Loucy (cell line): ENCODE measurements around the gene ARHGAP4.
A peak's percentile ranks its signal among the peaks of the same experiment; 100 is the strongest.

Source experiments
- EZH2phosphoT487 ChIP-seq: fragments of 200-600 bp; IDR thresholded peaks from 2 replicates; pipeline ENCODE4 v1.6.1; 2018; ENCODE audit warnings: antibody characterized with exemption, mild to moderate bottlenecking, moderate library complexity, borderline replicate concordance
- TF ChIP-seq, protein P1 (sequence below): fragments of 200-600 bp; sonication (generic); conservative IDR thresholded peaks from 2 replicates; pipeline ENCODE4 v1.5.1; 2014; ENCODE audit warnings: mild to moderate bottlenecking, antibody characterized with exemption, low read length

DNA sequence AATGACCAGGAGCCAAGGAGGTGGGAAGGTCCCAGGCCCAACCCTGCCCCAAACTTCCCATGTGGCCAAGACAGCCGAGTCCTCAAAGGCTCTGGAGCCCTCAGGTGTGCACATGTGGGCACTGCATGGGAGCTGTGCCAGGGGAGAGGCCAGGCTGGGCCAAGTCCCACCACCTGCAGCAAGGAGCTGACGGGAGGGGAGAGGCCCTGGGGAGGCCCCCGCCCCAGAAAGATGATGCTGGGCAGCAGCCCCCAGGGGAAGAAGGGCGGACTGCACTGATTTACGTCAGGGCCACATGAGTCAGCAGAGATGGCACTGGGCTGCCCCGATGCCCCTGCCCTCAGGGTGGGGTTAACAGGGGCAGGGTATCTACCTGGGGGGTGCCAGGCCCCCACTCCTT lies 41.5 kb downstream of the ARHGAP4 start:
- TF ChIP-seq, protein P1, sequence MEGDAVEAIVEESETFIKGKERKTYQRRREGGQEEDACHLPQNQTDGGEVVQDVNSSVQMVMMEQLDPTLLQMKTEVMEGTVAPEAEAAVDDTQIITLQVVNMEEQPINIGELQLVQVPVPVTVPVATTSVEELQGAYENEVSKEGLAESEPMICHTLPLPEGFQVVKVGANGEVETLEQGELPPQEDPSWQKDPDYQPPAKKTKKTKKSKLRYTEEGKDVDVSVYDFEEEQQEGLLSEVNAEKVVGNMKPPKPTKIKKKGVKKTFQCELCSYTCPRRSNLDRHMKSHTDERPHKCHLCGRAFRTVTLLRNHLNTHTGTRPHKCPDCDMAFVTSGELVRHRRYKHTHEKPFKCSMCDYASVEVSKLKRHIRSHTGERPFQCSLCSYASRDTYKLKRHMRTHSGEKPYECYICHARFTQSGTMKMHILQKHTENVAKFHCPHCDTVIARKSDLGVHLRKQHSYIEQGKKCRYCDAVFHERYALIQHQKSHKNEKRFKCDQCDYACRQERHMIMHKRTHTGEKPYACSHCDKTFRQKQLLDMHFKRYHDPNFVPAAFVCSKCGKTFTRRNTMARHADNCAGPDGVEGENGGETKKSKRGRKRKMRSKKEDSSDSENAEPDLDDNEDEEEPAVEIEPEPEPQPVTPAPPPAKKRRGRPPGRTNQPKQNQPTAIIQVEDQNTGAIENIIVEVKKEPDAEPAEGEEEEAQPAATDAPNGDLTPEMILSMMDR, result peak; percentile 49; the same call in 1 of the 2 replicates
- no peak for TF ChIP-seq EZH2phosphoT487
